GM19397 (cell line): ENCODE results near the gene CLIP1.
"Not testable (repeated sequence)": the region's sequence is repeated elsewhere in the genome, so short reads cannot be mapped to it uniquely, and the experiment has no call there.

Experiments used
- ATAC-seq: cut with Tn5 transposase; IDR thresholded peaks from one replicate; pipeline ENCODE4 v1.9.1; 2021; ENCODE audit warnings: mild to moderate bottlenecking, moderate library complexity; ENCODE audit not compliant: unreplicated experiment

The CLIP1 gene

DNA sequence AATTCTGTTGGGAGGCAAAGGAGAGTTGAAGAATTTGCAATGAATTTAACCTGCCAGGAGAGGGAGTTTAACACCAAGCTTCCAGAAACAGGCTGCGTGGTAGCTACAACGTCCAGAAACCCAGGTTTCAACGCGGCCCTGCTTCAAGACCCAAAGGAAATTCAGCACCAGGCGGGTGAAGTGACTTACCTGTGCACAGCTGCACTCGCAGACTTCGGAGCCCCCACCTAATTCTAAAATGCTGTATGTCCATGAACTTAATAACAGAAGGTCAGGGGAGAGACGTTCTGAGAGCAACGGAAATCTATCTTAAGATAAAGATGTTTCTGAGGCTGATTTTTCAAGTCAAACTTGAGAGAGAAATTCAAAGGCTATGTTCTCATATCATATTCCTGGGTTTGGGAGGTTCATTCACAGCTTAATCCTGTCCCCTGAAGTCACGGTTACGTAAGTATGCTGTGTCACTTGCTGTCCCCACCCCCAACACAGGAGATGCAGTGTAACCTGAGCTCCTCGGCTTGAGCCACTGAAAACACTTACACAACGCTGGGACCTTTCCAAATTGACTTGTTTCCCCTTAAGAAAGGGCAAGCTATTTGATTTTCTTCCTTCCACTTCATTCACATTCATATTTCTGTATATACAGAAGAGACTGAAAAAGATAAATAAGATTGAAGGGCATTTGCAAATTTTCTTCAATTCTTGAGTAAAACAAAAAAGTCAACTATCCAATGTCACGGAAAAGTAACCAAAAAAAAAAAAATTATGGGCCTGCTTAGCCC, 22.7 kb downstream of the CLIP1 start:
- no peak for ATAC-seq

DNA sequence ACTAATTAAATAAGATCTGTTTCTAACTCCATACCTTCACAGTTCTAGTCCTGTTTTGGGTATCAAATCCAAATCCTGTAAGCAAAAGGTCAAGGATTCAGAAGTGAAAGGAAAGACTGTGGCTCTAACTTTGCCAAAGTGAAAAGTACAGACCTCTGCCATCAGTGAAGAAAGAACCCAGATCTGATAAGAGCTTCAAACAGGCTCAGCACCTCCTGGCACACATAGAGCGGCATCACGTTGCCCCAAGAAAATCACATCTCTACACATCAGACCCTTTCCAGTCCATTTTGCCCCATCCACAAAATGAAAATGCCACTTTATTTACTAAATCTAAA, 23.2 kb downstream of the CLIP1 start:
- no peak for ATAC-seq

DNA sequence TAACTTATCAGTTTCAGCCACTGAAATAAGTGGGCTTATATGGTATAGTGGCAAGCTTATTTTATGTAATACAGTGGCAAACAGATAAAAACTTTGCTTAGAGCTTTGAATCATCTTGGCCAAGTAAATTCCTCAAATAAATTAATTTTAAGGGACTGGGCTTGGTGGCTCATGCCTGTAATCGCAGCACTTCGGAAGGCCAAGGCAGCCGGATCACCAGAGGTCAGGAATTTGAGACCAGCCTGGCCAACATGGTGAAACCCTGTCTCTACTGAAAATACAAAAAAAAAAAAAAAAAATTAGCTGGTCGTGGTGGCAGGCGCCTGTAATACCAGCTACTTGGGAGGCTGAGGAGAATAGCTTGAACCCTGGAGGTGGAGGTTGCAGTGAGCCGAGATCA, 24.5 kb downstream of the CLIP1 start:
- ATAC-seq = not testable (repeated sequence)

DNA sequence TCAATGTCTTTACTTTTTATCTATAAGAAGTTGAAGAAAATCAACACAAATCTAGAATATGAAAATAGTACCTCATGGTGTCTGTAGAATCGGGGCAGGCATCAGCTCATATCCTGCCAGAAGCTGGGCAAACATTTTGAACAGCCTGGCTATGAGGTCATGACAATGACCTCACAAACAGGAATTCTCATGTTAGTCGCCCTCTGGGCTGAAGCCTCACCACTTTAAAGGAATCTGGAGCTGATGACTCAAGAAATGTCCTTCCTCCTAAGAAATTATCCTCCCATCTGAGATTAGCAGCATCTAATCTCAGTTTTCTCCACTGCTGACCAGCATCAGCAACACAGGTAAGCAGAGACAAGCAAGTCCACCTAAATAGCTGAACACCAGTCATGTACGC, 27.1 kb downstream of the CLIP1 start:
- ATAC-seq = no peak

DNA sequence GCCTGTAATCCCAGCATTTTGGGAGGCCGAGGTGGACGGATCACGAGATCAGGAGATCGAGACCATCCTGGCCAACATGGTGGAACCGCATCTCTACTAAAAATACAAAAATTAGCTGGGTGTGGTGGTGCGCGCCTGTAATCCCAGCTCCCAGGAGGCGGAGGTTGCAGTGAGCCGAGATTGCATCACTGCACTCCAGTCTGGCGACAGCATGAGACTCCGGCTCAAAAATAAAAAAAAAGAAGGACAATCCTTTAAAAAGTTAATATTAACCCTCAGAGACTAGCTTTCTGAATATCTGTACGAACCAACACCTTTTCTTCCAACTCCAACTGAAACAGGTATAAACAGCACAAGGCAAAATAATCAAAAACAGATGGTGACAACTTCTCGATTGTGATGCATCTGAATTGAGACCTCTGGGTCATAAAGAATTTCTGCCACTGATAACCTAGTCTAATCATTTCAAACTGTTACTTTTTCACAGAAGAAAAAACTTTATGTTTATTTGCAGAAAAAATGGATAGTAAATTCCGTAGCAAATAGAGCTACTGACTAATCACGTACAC, 27.8 kb downstream of the CLIP1 start:
- ATAC-seq = no peak

DNA sequence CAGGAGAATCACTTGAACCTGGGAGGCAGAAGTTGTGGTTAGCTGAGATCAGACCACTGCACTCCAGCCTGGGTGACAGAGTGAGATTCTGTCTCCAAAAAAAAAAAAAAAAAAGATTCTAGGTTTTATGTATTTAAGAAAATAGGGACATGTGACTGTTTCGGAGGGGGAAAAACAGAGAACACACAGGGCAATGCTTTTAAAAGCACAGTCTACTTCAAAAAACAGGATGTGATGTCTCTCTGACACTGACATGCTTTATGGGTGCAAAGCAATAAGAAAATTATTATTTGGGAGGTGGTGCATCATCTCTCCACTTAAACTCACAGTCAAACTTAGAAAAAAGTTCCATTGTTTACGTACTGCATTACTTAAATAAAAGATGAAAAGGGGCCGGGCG, 28.7 kb downstream of the CLIP1 start:
- no peak for ATAC-seq

DNA sequence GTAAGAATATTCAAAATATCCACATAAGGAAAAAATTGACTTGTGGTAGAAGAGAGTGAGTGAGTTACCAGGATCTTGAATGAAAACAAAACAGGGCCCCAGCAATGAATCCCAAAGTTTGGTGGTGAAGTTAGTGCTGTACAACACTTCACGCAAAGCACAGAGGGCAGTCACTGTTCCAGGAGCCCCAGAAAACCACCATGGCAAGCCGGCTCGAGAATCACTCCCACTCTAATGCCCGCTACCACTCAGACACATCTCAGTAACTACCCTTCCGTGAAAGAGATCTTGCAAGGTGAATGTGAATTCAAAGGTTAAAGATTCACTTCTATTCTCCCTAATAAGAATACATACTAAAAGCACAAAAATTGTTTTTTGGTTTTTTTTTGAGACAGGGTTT, 30.1 kb downstream of the CLIP1 start:
- no peak for ATAC-seq

DNA sequence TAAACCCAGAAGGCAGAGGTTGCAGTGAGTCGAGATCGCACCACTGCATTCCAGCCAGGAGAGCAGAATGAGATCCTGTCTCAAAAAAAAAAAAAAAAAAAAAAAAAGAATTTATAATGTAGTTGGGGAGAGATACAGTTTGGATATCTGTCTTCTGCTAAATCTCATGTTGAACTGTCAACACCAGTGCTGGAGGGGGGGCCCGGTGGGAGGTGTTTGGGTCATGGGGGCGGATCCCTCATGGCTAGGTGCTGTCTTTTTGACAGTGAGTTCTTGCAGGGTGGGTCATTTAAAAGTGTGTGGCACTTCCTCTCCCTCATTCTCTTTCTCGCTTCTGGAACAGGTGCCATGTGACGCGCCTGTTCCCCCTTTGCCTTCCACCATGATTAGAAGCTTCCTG, 32.8 kb downstream of the CLIP1 start:
- ATAC-seq = no peak

DNA sequence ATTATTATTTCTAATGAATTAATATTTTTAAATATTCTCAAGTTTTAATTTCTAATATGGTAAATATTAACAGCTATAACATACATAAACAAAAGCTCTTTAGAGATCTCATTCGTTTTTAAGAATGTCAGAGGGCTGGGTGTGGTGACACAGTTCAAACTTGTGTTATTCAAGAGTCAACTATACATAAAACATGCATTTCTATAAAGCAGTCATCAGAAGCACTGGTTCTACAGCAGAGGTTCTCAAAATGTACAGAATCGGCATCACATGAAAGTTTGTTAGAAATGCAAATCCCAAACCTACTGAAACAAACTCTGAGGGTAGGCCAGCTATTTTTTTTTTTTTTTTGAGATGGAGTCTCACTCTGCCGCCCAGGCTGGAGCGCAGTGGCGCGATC, 34.6 kb downstream of the CLIP1 start:
- no peak for ATAC-seq

DNA sequence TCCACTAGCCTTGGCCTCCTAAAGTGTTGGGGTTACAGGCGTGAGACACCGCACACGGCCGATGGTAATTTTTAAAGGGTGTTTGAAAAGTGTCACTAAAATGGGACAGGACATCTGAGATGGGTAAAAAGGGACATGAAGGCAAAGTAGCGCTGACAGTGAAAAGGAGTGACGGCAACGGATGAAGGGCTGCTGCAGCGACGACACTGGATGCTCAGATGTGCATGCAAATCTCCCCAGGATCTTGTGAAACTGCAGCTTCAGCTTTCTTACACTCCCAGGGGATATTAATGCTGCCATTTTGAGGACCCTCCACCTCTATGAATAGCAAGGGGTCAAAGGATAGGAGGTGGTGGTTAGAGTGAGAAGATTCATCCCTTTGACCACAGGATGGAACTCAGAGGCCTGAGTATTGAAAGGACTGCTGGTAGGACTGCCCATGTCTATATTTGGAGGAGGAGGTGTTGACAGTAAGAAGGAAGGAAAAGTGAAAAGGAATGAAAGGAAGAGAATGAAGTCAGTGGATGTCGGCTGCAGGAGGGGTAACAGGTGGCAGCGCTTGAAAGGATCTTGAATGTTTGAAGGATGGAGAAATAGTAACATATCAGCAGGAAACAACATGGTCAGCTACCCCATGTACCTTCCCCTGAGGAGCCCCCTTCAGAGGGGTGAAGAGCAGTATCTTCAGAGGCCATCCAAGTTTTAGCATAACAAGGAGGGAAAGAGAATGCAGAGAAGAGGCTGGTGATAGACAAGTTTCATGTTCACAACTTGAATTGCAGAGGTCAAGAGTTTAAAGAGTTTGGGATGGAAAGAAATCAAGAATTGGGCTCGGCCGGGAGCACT, 37.1 kb downstream of the CLIP1 start:
- ATAC-seq = no peak

DNA sequence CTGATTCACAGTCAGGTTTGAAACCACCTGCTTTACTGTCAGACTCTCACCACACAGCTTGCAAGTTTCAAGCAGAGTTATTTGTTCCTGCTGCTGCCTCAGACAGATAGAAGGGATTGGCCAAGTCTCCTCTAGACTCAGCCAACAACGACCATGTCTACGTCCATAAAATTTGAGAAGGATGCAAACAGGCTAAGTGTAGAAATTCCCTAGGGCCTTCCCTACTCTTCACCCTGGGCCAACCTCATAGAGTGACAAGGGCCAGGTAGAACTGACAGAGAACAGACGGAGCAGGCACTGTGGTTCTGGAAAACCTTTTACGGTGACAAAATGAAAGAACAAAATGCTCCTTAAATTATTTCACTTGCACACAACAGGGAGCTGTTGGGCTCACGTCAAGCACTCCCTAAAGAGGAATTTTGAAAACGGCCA, 39.5 kb downstream of the CLIP1 start:
- ATAC-seq = no peak

DNA sequence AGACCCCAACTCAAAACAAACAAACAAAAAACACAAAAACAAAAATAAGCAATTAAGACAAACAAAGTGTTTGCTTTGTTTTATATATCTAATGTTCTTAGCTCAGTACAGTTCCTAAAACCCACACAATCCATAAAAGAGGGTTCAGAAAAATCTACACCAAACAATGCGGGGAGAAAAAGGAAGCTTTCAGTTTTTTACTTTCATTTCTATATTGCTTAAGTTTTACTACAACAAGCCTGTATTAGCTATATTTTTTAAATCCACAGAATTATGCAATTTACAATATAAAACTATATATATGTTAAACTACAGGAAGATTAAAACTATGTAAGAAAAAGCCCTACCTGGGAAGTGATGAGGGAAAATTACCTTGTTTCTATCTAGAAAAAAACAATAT, 41.4 kb downstream of the CLIP1 start:
- no peak for ATAC-seq

DNA sequence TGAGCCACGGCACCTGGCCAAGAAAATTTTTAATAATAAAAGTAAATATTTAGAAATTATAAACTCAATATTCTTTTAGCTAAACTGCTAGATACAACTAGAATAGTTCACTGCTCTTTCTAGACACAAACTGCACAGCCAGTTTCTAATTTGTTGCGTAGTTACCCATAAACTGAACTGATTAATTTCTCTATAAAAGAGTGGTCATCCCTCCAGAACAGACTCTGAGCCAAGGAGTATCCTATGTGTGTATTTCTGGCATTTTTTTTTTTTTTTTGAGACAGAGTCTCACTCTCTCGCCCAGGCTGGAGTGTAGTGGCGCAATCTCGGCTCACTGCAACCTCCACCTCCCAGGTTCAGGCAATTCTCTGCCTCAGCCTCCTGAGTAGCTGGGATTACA, 45.7 kb downstream of the CLIP1 start:
- ATAC-seq = not testable (repeated sequence)

DNA sequence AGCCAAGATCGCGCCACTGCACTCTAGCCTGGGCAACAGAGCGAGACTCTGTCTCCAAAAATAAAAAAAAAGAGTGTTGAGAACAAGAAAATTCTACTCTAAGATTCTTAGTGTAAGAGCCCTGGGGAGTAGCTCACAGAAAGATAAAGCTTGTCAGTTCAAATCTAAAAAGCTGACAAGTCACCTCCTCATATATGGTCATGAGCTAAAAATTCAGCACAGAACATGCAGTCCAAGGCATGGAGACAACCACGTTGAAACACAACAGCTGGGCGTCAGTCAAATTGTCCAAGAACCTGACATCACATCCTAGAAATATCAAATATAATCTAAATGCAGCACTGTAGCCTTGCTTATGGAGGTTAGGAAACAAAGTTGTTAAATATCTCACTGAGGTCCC, 47.8 kb downstream of the CLIP1 start:
- ATAC-seq = no peak

DNA sequence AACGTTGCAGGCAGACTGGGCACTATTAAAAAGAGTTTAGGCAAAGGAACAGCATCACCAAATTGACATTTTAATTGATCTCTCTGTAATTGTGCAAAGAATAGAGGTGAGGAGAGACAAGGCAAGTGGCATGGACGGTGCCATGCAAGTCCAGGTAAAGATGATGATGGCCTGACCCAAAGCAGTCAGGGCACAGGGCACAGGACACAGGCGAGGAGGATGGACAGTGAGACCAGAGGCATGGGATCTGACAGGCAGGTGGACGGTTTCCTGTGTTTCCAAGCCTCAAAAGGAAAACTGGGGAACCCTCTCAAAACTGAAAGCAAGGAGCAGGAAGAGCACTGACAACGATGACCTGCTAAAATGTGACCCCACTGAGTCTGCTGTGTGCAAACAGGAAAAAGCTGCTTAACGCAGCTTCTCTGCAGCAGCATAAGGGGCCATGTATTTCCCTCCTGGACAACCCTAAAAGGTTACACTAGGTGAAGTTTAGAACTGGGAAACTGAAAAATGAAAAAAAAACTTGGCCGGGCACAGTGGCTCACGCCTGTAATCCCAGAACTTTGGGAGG, 50.9 kb downstream of the CLIP1 start:
- no peak for ATAC-seq

DNA sequence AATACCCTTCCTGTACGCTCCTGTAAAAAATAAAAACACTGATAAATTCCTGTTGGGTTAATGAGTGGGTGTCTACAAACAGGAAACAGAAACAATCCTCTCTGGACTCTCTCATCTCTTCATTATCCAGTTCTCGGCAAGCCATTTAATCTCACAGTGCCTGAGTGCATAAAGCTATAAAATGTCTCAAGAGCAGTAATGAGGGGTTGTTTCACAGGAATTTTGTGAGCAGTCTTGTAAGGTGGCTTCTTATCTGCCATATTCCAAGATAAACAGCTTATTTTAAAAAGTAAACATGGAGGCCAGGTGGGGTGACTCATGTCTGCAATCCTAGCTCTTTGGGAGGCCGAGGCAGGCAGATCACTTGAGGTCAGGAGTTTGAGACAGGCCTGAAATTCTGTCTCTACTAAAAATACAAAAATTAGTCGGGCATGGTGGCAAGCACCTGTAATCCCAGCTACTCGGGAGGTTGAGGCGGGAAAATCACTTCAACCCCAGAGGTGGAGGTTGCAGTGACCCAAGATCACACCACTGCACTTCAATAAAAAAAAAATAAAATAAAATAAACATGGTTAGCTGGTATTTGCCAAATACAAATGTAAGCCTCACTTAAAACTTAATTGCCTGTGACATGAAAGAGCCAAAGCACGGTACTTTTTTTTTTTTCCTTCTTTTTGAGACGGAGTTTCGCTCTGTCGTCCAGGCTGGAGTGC, 54.0 kb downstream of the CLIP1 start:
- no peak for ATAC-seq

DNA sequence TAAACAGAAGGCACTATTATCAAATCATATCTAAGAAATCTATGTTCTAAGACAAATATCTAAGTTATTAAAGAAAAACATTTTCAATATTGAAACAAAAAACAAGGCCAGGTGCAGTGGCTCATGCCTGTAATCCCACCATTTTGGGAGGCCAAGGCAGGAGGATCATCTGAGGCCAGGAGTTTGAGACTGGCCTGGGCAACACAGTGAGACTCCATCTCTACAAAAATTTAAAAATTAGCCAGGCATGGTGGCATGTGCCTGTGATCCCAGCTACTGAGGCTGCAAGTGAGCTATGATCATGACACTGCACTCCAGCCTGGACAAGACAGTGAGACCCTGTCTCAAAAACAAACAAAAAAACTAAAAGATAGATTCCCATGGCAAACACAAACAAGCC, 54.8 kb downstream of the CLIP1 start:
- not testable (repeated sequence) for ATAC-seq

DNA sequence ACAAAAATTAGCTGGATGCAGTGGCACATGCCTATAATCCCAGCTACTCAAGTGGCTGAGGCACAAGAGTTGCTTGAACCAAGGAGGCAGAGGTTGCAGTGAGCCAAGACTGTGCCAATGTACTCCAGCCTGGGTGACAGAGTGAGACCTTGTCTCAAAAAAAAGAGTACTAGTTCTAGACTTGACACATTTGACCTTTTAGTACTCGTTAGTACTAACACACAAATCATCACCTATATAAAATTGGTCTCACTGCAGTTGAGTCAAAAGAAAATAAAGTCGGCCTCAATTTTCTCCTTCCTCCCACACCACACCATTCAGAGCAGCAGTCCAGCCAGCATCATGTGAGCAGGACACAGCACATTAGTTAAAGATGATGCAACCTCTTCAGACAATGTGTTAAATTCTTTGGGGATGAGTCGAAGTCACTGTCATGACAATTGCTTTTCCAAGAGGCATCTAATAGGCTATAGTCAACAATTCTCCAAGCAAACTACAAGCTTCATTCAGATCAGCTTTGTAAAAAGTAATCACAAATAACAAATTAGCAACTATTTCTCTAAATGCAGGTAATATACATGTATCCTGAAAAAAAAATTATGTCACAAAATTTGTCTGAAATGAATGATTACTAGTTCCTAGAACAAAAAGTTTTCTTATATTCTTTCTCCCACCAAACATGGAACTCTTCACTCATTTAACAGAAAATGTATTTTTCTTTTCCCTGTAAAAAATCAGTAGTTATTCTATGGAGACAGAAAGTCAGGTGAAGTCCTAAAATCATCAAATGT, 55.6 kb downstream of the CLIP1 start:
- no peak for ATAC-seq

DNA sequence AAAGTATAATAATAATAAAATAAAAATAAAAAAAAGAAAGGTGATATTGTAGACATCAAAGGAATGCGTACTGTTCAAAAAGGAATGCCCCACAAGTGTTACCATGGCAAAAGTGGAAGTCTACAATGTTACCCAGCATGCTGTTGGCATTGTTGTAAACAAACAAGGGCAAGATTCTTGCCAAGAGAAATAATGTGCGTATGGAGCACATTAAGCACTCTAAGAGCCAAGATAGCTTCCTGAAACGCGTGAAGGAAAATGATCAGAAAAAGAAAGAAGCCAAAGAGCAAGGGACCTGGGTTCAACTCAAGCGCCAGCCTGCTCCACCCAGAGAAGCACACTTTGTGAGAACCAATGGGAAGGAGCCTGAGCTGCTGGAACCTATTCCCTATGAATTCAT, 57.2 kb downstream of the CLIP1 start:
- ATAC-seq = not testable (repeated sequence)

DNA sequence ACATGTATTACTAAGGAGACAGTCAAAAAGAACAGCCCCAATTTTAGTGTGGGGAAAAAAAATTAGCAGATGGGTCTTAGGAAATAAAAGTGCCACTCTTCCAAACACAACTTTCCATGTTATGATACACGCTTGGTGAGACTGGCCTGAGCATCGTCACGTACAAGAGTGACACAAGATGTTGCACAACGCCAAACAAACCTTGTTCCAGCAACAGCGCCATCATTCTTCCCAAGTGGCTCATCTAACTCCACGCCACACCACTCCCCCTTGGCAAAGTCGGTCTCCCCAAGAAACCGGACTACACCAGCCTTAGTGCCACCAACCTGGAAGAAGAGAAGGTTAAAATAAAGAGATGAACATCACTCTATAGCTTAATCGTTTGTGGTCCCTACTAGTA, 58.7 kb downstream of the CLIP1 start:
- ATAC-seq = no peak
